Measurements from ENCODE around the gene THSD4. TPM values are rescaled to one million over a fixed set of nuclear protein-coding genes. Genes with fewer than 3 reads are reported as not detected.

The THSD4 gene
- total RNA-seq, 1 experiment from 2014 or later, result 29.3 TPM

DNA sequence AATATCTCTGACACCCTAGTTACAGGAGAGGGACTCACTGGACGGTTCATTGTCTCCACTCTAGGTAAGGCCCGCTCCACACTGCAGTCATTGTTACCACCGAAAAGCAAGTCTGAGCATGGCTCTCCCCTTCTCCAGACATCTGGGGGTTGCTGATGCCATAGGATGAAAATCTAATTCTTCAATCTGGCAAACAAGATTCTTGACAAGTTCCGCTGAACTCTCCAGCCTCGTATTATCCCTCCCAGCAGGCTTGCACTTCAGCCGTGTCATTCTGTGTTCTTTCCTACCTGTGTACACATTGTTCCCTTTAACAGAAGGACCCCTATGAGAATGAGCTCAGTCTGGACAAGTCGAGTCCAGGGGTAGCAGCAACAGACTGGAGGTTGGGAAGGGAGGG is 542.8 kb downstream of the THSD4 start:
- Histone ChIP-seq H3K27ac (no peak overlapping the region), H3K4me3 (no peak overlapping the region)

DNA sequence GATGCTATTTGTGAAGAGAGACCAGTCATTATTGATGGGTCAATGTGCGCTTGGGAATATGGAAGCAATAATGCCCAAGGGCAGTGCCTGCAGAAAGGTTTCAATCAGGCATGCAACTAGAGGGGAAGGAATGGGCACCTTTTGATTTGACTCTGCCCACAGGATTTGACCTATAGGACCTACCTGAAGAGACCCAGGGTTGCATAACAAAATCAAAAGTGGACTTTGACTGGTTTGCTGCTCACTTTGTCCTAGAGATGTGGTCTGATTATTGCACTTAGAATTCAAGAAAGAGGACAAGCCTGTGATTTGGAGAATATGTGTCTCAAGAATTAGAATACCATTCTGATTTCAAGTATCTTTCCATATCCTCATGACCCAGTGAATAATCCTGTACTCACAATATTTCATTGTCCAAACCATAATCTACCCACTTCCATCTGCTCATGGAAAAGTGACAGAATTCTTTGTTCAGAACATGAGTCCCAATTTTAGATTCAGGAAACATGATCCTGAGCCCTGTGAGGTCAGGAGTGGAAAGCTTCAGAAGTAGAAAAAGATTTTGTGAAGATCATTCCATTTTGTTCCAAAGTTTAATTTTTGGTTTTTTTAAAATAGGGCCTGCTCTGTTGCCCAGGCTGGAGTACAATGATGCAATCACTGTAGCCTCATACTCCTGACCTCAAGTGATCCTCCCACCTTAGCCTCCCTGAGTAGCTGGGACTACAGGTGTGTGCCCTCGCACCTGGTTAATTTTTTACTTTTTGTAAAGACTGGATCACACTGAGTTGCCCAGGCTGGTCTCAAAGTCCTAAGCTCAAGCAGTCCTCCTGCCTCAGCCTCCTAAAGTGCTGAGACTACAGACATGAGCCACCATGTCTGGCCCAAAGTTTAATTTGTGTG is 543.8 kb downstream of the THSD4 start:
- H3K9me2 ChIP-seq (ENCODE audit: insufficient read depth), result no peaks in the 10 kb centered on the region
- H3K4me1 ChIP-seq (replicated peaks; ENCODE audit: insufficient read depth), result no peaks in the 10 kb centered on the region
- intact Hi-C loops (cut with micrococcal nuclease; ENCODE audit: unreplicated experiment), result no loop called here
- TF ChIP-seq EZH2 (IDR thresholded peaks at IDR 0.05; ENCODE audit: low read depth), result no peak
- TF ChIP-seq, protein P1, sequence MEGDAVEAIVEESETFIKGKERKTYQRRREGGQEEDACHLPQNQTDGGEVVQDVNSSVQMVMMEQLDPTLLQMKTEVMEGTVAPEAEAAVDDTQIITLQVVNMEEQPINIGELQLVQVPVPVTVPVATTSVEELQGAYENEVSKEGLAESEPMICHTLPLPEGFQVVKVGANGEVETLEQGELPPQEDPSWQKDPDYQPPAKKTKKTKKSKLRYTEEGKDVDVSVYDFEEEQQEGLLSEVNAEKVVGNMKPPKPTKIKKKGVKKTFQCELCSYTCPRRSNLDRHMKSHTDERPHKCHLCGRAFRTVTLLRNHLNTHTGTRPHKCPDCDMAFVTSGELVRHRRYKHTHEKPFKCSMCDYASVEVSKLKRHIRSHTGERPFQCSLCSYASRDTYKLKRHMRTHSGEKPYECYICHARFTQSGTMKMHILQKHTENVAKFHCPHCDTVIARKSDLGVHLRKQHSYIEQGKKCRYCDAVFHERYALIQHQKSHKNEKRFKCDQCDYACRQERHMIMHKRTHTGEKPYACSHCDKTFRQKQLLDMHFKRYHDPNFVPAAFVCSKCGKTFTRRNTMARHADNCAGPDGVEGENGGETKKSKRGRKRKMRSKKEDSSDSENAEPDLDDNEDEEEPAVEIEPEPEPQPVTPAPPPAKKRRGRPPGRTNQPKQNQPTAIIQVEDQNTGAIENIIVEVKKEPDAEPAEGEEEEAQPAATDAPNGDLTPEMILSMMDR (conservative IDR thresholded peaks at IDR 0.05), result no peak
- ChIA-PET POLR2A (ENCODE audit: unreplicated experiment) (no interaction called here), CTCF (no interaction called here)
- no TSS peak for BruUV-seq (replicated peaks)
- H3K27me3 ChIP-seq (ENCODE audit: insufficient read depth, low read depth), result no peaks in the 10 kb centered on the region
- DNase-seq, result no peak
- H3K4me3 ChIP-seq, result no peak overlapping the region
- no peak overlapping the region for H3K4me2 ChIP-seq
- H3K9me3 ChIP-seq (ENCODE audit: insufficient read depth, low read depth), result no peaks in the 10 kb centered on the region
- no peaks in the 10 kb centered on the region for H3K36me3 ChIP-seq (ENCODE audit: low read depth)
- no peaks in the 10 kb centered on the region for H3K79me2 ChIP-seq (ENCODE audit: low read depth)
- no peaks in the 10 kb centered on the region for H4K20me1 ChIP-seq (ENCODE audit: insufficient read depth)
- no peak overlapping the region for H3K27ac ChIP-seq
- no peak overlapping the region for H2AFZ ChIP-seq
- no peaks in the 10 kb centered on the region for H3F3A ChIP-seq (ENCODE audit: insufficient read depth, low read depth)

More for the DNA sequence above, 542.8 kb downstream of the THSD4 start:
- no peak for DNase-seq
- no peaks in the 10 kb centered on the region for H3K9me2 ChIP-seq (ENCODE audit: insufficient read depth)
- no peaks in the 10 kb centered on the region for H3K27me3 ChIP-seq (ENCODE audit: insufficient read depth, low read depth)
- POLR2A ChIA-PET (ENCODE audit: unreplicated experiment), result no interaction called here
- H3K4me1 ChIP-seq (replicated peaks; ENCODE audit: insufficient read depth), result no peaks in the 10 kb centered on the region
- no TSS peak for BruUV-seq (replicated peaks)
- TF ChIP-seq, protein P1 (conservative IDR thresholded peaks at IDR 0.05), result no peak
- TF ChIP-seq EZH2 (IDR thresholded peaks at IDR 0.05; ENCODE audit: low read depth), result no peak
- no peaks in the 10 kb centered on the region for H4K20me1 ChIP-seq (ENCODE audit: insufficient read depth)
- CTCF ChIA-PET, result no interaction called here
- no peak overlapping the region for H3K4me2 ChIP-seq
- no peaks in the 10 kb centered on the region for H3K36me3 ChIP-seq (ENCODE audit: low read depth)
- H2AFZ ChIP-seq, result no peak overlapping the region
- no peaks in the 10 kb centered on the region for H3F3A ChIP-seq (ENCODE audit: insufficient read depth, low read depth)
- no peaks in the 10 kb centered on the region for H3K79me2 ChIP-seq (ENCODE audit: low read depth)
- no peaks in the 10 kb centered on the region for H3K9me3 ChIP-seq (ENCODE audit: insufficient read depth, low read depth)
- intact Hi-C loops (cut with micrococcal nuclease; ENCODE audit: unreplicated experiment), result no loop called here

DNA sequence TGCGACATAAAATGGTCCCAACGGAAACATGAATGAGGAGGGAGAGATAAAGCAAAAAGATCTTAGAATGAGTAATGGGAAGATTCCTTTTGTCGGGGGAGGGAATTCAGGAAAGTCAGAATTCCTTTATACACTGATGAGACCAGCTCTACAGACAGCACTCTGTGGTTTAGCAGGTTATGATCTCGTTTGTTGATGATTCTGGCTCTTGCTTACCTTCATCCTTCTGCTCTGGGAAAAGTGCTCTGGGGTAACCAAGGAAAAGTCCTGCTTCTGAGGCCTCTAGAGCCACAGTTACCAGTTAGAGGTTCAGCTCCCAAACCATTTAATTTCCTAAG is 544.4 kb downstream of the THSD4 start:
- ChIA-PET POLR2A (ENCODE audit: unreplicated experiment) (no interaction called here), CTCF (no interaction called here)
- intact Hi-C loops (cut with micrococcal nuclease; ENCODE audit: unreplicated experiment), result no loop called here
- Histone ChIP-seq H4K20me1 (ENCODE audit: insufficient read depth) (no peaks in the 10 kb centered on the region), H3K79me2 (ENCODE audit: low read depth) (no peaks in the 10 kb centered on the region), H2AFZ (no peak overlapping the region), H3K9me2 (ENCODE audit: insufficient read depth) (no peaks in the 10 kb centered on the region), H3K9me3 (ENCODE audit: insufficient read depth, low read depth) (no peaks in the 10 kb centered on the region), H3K4me3 (no peak overlapping the region), H3K27ac (no peak overlapping the region), H3K4me2 (no peak overlapping the region), H3K36me3 (ENCODE audit: low read depth) (no peaks in the 10 kb centered on the region), H3K27me3 (ENCODE audit: insufficient read depth, low read depth) (no peaks in the 10 kb centered on the region), H3F3A (ENCODE audit: insufficient read depth, low read depth) (no peaks in the 10 kb centered on the region), H3K4me1 (replicated peaks; ENCODE audit: insufficient read depth) (no peaks in the 10 kb centered on the region)
- TF ChIP-seq, protein P1 (conservative IDR thresholded peaks at IDR 0.05), result no peak
- TF ChIP-seq EZH2 (IDR thresholded peaks at IDR 0.05; ENCODE audit: low read depth), result no peak
- no TSS peak for BruUV-seq (replicated peaks)
- no peak for DNase-seq
